Motor neuron (in vitro differentiated cells): ENCODE data around the gene TRIM39. TPM values are rescaled to one million over a fixed set of nuclear protein-coding genes. Genes with fewer than 3 reads are reported as not detected.

Experiments
- ATAC-seq, 8 experiments: fragments of 200-7000 bp; cut with Tn5 transposase; replicated peaks in 6 of 8; 2 replicates each; pipeline ENCODE4 v1.8.0; 2021; ENCODE audit warnings: mild to moderate bottlenecking in 8 of 8, moderate library complexity in 8 of 8
- H3K27ac ChIP-seq, 2 donors: fragments of 250-450 bp; sonication (Bioruptor Pico); 2 replicates each; pipeline ENCODE4 v1.9.0; 2021; ENCODE audit warnings: antibody characterized with exemption in 2 of 2, mild to moderate bottlenecking in 2 of 2, moderate library complexity in 1 of 2
- H3K4me1 ChIP-seq, 2 donors: fragments of 250-450 bp; sonication (Bioruptor Pico); replicated peaks in 1 of 2; 2 replicates each; pipeline ENCODE4 v1.6.1; 2021; ENCODE audit warnings: antibody characterized with exemption in 2 of 2, mild to moderate bottlenecking in 2 of 2, moderate library complexity in 1 of 2
- H3K4me3 ChIP-seq, 5 donors: fragments of 250-450 bp; sonication (Bioruptor Pico); 2 replicates each; pipeline ENCODE4 v1.9.0; 2021; ENCODE audit warnings: antibody characterized with exemption in 5 of 5, mild to moderate bottlenecking in 5 of 5, moderate library complexity in 4 of 5
- WGBS, 10 experiments: fragments of 450-650 bp; shearing (Covaris generic); methylation state at CpG; one replicate each; pipeline ENCODE4 v1.0.0; 2022; 5-methylcytosine and 5-hydroxymethylcytosine counted together
- in situ Hi-C, 9 experiments: fragments of 400-800 bp; cut with MboI; loops; one replicate each; pipeline ENCODE4 v1.15.0; 2021; ENCODE audit warnings: low sequenced_read_pairs in 9 of 9, low pct_unique_long_range_greater_than_20kb in 2 of 9; ENCODE audit not compliant: unreplicated experiment in 9 of 9
- total RNA-seq, 8 experiments: library from RNA; unstranded; fragments of 300-600 nt; gene quantifications; 2 replicates each; pipeline versions ENCODE4 v1.2.3 to v1.2.4, GENCODE V29; 2022

TRIM39 gene
- total RNA-seq, 8 experiments from 2014 or later, result 8.9 to 15.4 (median 11.1) TPM

- 33 to 94% (median 84%) methylated on average over 1 to 4 of the region's 6 CpGs; no CpG with 5 or more reads in 4 of the 10 experiments for WGBS, 10 experiments
- Histone ChIP-seq H3K4me1 (peaks cover 3% of the 10 kb centered on the region in 2 donors), H3K4me3 (no peak overlapping the region), H3K27ac (no peak overlapping the region)
- in situ Hi-C loops, result no loop called here
- ATAC-seq, result peak in 1 of 8 experiments; percentile 1
Measured at GRCh38 chr6:30340589-30341054, 13.9 kb downstream of the TRIM39 start.

GRCh38 chr6:30341218-30341617 is 14.5 kb downstream of the TRIM39 start:
- 20 to 100% (median 88%) methylated on average over 1 to 3 of the region's 3 CpGs; no CpG with 5 or more reads in 2 of the 10 experiments for WGBS, 10 experiments
- ATAC-seq, result peak in 3 of 8 experiments; percentile 13 to 62 (median 61)
- in situ Hi-C loops, result no loop called here
- no peak overlapping the region for H3K27ac ChIP-seq
- no peak overlapping the region for H3K4me3 ChIP-seq
- peaks cover 7% of the 10 kb centered on the region in 2 donors for H3K4me1 ChIP-seq

GRCh38 chr6:30341728-30342127 is 15.0 kb downstream of the TRIM39 start:
- WGBS, 10 experiments, result 90 to 100% (median 96%) methylated on average over 1 to 14 of the region's 16 CpGs; no CpG with 5 or more reads in 5 of the 10 experiments
- Histone ChIP-seq H3K4me1 (peaks cover 7% of the 10 kb centered on the region in 2 donors), H3K4me3 (no peak overlapping the region), H3K27ac (no peak overlapping the region)
- in situ Hi-C loops, result no loop called here
- ATAC-seq, result no peak

GRCh38 chr6:30344191-30344867 is 17.6 kb downstream of the TRIM39 start:
- H3K27ac ChIP-seq, result no peak overlapping the region
- peaks cover 7% of the 10 kb centered on the region in 2 donors for H3K4me1 ChIP-seq
- no peak for ATAC-seq
- in situ Hi-C loops, result no loop called here
- H3K4me3 ChIP-seq, result peak overlapping the region in 4 of 5 donors; percentile 76 to 93 (median 82)
- 0 to 100% (median 6%) methylated on average over 1 to 2 of the region's 4 CpGs; no CpG with 5 or more reads in 5 of the 10 experiments for WGBS, 10 experiments

GRCh38 chr6:30344868-30345671 is 18.3 kb downstream of the TRIM39 start, which contains the start of gene RPP21:
Gene RPP21, plus strand, starts transcription at chr6:30345156. Its CDS starts 16 bp downstream, at chr6:30345172.
- Histone ChIP-seq H3K27ac (peak within 1 kb of the TSS; percentile 76), H3K4me1 (peaks cover 7% of the 10 kb centered on the region in 2 donors), H3K4me3 (peak within 1 kb of the TSS; percentile 45 to 93 (median 77))
- WGBS, 10 experiments, result 0 to 80% (median 17%) methylated on average over 1 to 5 of the region's 64 CpGs; no CpG with 5 or more reads in 5 of the 10 experiments
- in situ Hi-C loops, result no loop called here
- peak; percentile 79 to 98 (median 97) for ATAC-seq

GRCh38 chr6:30345852-30346251 is 19.1 kb downstream of the TRIM39 start:
- in situ Hi-C loops, result no loop called here
- WGBS, 10 experiments, result 21 to 72% (median 40%) methylated on average over 1 to 4 of the region's 4 CpGs; no CpG with 5 or more reads in 1 of the 10 experiments
- Histone ChIP-seq H3K4me1 (peaks cover 7% of the 10 kb centered on the region in 2 donors), H3K4me3 (peak overlapping the region; percentile 45 to 93 (median 77)), H3K27ac (no peak overlapping the region)
- no peak for ATAC-seq

- Histone ChIP-seq H3K27ac (no peak overlapping the region), H3K4me1 (peaks cover 7% of the 10 kb centered on the region in 2 donors), H3K4me3 (no peak overlapping the region)
- no peak for ATAC-seq
- in situ Hi-C loops, result no loop called here
- WGBS, 10 experiments, result 60 to 100% (median 83%) methylated on average over 1 to 2 of the region's 3 CpGs; no CpG with 5 or more reads in 1 of the 10 experiments
Measured at GRCh38 chr6:30348957-30349356, 22.2 kb downstream of the TRIM39 start.

GRCh38 chr6:30349421-30350177 is 22.9 kb downstream of the TRIM39 start:
- Histone ChIP-seq H3K4me3 (no peak overlapping the region), H3K27ac (no peak overlapping the region), H3K4me1 (peaks cover 6% of the 10 kb centered on the region in 2 donors)
- no peak for ATAC-seq
- 50 to 90% (median 60%) methylated on average over 2 to 3 of the region's 3 CpGs; no CpG with 5 or more reads in 1 of the 10 experiments for WGBS, 10 experiments
- in situ Hi-C loops, result no loop called here

GRCh38 chr6:30350524-30350923 is 23.8 kb downstream of the TRIM39 start:
- H3K27ac ChIP-seq, result no peak overlapping the region
- H3K4me3 ChIP-seq, result no peak overlapping the region
- 17 to 100% (median 57%) methylated on average over 1 of the region's 1 CpG; no CpG with 5 or more reads in 1 of the 10 experiments for WGBS, 10 experiments
- peaks cover 3 to 4% of the 10 kb centered on the region in 2 donors for H3K4me1 ChIP-seq
- no peak for ATAC-seq
- in situ Hi-C loops, result no loop called here

GRCh38 chr6:30352550-30352949 is 25.8 kb downstream of the TRIM39 start:
- no peak overlapping the region for H3K27ac ChIP-seq
- in situ Hi-C loops, result no loop called here
- no peaks in the 10 kb centered on the region for H3K4me1 ChIP-seq
- no peak for ATAC-seq
- WGBS, 10 experiments, result 0 to 78% (median 63%) methylated on average over 1 to 2 of the region's 2 CpGs; no CpG with 5 or more reads in 6 of the 10 experiments
- no peak overlapping the region for H3K4me3 ChIP-seq

GRCh38 chr6:30355281-30355680 is 28.6 kb downstream of the TRIM39 start:
- 0 to 50% (median 46%) methylated on average over 1 to 3 of the region's 4 CpGs; no CpG with 5 or more reads in 4 of the 10 experiments for WGBS, 10 experiments
- no peak for ATAC-seq
- Histone ChIP-seq H3K4me3 (no peak overlapping the region), H3K27ac (no peak overlapping the region), H3K4me1 (no peaks in the 10 kb centered on the region)
- in situ Hi-C loops, result no loop called here

GRCh38 chr6:30356536-30356935 is 29.8 kb downstream of the TRIM39 start:
- no peak overlapping the region for H3K27ac ChIP-seq
- H3K4me3 ChIP-seq, result no peak overlapping the region
- WGBS, 10 experiments, result 33 to 100% (median 79%) methylated on average over 1 of the region's 1 CpG; no CpG with 5 or more reads in 4 of the 10 experiments
- in situ Hi-C loops, result no loop called here
- no peaks in the 10 kb centered on the region for H3K4me1 ChIP-seq
- ATAC-seq, result no peak
